Measurements from ENCODE around the gene OR14A2.

GRCh38 chr1:247797518-247797917, 49.6 kb upstream of the OR14A2 start:
- no peak for TF ChIP-seq CTCF (IDR thresholded peaks at IDR 0.05)
- no peak for TF ChIP-seq EP300 (IDR thresholded peaks at IDR 0.05)

All from esophagus muscularis mucosa (tissue), 3 donors.